NAMALWA (cell line): Measurements from ENCODE around the gene MYOZ3.

ENCODE experiments used
- DNase-seq: peaks from one replicate; pipeline ENCODE4 v3.0.0-alpha.2; 2015; ENCODE audit warnings: low spot score

The MYOZ3 gene

DNA sequence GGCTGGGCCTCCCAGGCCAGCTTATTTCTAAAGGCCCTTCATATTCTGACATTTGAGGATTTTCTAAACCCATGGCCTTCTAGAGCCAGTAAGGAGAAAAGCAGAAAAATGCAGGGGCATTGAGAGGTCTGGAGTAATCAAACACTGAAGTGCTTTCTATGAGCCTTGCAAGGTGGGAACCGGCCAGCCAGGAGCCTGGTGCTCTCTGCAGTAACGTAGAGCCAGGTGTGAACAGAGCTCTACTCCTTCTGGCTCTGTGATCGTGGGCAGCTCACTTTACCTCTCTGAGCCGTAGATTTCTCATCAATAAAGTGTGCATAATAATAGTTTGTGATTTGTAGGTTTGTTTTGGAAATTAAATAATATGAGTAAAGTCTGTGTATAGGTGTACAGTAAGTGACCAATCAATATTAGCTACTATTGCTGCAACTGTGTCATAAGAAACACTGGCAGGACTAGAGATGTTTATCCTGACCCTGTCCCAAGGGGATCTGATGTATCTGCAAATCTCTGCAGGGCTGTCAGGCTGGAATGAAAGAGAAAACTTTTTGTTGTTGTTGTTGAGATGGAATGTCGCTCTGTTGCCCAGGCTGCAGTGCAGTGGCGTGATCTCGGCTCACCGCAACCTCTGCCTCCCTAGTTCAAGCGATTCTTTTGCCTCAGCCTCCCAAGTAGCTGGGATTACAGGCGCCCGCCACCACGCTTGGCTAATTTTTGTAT, 17.9 kb upstream of the MYOZ3 start:
- no peak for DNase-seq

DNA sequence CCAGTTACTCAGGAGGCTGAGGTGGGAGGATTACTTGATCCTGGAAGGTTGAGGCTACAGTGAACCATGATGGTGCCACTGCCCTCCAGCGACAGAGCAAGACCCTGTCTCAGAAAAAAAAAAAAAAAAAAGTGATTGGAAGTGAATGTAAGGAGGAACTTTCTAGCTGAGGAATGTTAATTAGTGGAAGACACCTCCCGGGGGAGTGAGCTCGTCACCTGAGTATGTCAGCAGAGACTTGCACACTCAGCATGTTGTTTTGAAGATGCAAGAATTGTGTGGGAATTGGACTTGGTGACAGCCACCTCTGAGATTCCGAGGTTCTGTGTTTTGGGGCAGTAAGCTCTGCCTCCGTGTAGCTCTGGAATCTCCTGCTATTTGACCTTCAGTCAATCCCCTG, 17.0 kb upstream of the MYOZ3 start:
- no peak for DNase-seq

DNA sequence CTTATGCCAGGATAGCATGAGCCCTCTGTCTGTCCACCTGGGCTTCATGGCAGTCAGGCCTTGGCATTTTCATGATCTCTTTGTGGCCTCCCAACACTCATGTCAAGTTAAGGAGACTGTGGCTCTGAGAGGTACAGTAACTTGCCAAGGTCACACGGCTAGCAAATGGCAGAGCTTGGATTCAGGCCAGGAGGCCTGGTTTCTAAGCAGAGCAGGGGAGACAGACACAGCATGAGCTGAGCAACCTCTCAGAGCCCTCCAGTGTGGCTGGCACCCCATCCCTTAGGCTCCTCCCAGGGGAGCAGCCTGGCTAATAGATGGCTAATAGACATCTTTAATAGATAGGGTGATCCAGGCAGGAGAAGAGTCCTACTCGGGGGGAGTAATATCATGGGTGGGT, 16.5 kb upstream of the MYOZ3 start:
- DNase-seq: no peak

DNA sequence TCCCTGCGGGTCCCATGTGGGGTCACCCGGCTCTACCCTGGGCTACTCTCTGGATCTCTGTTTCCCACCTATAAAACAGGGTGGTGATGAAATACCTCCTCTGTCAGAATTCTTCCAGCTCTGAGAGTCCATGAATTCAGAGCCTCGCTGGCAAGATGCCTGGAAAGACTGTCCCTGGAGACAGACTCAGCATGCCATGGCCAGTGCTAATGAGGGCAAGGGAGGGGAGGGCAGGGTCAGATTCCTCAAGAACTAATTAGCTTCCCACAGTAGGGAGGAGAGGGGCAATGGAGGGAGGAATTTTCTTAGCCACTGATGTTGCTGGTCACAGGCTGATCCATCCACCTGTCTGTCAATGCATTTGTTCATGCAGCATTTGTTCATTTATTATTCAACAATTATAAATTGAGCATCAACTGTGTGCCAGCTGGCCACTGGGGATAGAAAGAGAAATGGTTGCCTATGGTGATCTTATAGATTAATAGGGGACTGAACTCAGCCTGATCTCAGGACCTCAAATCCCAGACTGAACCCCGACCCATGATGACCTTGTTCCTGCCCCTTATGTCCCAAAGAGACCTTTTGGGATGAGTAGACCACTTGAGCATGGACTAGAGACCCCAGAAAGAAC, 15.9 kb upstream of the MYOZ3 start:
- DNase-seq: no peak

DNA sequence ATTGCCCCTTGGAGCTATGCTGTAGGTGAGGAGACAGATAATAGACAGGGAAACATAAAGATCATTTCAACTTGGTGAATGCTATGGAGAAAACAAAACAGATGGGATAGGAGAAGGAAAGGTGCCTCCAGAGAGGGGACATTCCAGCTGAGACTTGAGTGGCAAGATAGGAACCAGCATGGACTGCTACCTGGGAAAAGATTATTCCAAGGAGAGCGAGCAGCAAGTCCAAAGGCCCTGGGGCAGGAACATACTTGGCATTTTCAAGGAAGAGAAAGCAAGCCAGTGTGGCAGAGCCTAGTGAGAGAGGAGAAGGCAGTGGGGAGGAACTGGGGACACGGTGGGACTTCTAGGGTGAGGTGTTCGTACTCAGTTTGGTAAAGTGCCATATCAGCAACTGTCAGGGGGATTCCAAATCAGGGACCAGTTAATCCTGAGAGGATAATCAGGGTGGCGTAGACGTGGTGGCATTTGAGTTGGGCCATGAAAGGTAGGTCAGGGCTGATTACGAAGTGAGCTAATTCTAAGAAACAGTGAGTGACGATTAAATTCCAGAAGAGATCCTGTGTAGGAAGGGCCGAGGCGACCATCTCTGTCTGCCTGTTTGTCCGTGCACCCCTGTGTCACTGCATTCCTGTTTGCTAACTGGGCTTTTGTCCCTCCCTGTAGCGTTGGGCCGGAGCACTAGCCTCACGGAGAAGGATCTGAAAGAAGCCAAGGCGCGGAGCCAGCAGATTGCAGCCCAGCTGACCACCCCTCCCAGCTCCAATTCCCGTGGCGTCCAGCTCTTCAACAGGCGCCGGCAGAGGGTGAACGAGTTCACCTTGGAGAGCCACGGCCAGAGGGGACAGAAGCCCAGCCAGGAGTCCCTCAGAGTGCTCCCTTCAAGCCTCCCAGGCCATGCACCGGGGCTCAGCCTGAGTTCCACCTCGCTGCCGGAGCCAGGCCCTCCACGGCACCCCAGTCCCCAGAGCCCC, 13.5 kb upstream of the MYOZ3 start:
- no peak for DNase-seq

DNA sequence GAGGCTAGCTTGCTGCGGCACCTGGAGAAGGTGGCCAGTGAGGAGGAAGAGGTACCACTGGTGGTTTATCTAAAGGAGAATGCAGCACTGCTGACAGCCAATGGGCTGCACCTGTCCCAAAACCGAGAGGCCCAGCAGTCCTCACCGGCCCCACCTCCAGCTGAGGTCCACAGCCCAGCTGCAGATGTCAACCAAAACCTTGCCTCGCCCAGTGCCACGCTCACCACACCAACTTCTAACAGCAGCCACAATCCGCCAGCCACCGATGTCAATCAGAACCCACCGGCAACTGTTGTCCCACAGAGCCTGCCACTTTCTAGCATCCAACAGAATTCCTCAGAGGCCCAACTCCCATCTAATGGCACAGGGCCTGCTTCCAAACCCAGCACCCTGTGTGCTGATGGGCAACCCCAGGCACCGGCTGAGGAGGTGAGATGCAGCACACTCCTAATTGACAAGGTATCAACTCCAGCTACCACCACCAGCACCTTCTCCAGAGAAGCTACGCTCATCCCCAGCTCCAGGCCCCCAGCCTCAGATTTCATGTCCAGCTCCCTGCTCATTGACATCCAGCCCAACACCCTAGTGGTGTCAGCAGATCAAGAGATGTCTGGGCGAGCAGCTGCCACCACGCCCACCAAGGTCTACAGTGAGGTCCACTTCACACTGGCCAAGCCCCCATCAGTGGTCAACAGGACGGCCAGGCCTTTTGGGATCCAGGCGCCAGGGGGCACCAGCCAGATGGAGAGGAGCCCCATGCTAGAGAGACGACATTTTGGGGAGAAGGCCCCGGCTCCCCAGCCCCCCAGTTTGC, 12.6 kb upstream of the MYOZ3 start:
- DNase-seq: no peak

DNA sequence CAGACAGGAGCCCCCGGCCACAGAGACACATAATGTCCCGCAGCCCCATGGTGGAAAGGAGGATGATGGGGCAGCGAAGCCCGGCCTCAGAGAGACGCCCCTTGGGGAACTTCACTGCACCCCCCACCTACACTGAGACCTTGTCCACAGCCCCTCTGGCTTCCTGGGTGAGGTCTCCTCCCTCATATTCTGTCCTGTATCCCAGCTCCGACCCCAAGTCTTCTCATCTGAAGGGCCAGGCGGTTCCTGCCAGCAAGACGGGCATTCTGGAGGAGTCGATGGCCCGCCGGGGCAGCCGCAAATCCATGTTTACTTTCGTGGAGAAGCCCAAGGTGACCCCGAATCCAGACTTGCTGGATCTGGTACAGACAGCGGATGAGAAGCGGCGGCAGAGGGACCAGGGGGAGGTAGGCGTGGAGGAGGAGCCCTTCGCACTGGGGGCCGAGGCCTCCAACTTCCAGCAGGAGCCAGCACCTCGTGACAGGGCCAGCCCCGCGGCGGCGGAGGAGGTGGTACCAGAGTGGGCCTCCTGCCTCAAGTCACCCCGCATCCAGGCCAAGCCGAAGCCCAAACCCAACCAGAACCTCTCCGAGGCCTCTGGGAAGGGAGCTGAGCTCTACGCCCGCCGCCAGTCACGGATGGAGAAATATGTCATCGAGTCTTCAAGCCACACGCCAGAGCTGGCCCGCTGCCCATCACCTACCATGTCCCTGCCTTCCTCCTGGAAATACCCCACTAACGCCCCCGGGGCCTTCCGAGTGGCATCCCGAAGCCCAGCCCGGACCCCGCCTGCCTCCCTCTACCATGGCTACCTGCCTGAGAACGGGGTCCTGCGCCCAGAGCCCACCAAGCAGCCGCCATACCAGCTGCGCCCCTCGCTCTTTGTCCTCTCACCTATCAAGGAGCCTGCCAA, 11.7 kb upstream of the MYOZ3 start:
- no peak for DNase-seq

DNA sequence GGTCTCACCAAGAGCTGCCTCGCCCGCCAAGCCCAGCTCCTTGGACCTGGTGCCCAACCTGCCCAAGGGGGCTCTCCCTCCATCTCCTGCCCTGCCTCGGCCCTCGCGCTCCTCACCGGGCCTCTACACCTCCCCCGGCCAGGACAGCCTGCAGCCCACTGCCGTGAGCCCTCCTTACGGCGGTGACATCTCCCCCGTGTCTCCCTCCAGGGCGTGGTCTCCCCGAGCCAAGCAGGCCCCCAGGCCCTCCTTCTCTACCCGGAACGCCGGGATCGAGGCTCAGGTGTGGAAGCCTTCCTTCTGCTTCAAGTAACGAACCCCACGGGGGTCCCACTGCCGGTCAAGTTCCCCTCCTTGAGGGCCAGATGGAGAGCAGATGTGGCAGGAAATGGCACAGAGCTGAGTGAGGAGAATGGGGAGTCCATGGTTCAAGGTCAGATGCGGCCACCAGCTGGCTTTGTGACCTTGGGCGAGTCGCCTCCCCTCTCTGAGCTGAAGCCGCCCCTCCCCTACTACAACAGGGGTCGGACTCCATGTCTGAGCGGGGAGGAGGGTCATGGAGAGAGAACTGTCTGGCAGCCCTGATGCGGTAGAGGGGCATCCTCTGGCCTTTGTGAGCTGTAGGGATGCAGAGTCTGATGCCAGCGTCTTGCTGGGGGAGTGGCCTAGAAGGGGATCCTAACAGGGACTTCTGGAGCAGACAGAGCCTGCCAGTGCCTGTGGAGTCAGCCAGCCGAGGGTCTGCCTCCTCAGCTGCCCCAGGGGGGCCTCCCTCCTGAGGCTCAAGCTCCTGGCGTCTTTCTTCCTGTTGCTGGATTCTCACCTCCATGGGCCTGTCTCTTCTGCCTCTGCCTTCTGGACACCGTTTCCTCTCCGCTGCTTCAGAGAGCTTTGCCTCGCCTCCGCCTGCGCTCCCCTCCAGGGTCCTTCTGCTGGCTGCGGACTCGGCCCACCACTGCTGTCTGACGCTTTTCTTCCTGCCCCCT, 10.7 kb upstream of the MYOZ3 start:
- DNase-seq: no peak

DNA sequence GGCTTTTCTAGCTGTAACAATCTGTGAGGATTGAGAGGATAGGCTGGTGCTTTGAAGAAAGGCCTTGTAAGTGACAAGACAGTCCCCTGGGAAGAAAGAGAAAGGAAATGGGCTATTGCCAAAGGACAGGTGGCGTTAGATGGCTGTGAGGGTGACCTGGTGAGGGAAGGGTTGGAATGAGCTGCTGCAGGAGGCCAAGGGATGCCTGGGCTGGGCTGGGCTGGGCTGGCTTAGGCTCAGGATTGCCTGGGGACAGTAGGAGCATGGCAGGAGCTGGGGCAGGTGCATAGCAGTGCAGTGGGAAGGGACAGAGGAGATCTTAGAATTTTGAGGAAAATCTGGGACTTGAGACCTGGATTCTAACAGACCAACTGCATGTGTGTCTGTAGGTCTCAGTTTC, 9.7 kb upstream of the MYOZ3 start:
- DNase-seq: no peak

DNA sequence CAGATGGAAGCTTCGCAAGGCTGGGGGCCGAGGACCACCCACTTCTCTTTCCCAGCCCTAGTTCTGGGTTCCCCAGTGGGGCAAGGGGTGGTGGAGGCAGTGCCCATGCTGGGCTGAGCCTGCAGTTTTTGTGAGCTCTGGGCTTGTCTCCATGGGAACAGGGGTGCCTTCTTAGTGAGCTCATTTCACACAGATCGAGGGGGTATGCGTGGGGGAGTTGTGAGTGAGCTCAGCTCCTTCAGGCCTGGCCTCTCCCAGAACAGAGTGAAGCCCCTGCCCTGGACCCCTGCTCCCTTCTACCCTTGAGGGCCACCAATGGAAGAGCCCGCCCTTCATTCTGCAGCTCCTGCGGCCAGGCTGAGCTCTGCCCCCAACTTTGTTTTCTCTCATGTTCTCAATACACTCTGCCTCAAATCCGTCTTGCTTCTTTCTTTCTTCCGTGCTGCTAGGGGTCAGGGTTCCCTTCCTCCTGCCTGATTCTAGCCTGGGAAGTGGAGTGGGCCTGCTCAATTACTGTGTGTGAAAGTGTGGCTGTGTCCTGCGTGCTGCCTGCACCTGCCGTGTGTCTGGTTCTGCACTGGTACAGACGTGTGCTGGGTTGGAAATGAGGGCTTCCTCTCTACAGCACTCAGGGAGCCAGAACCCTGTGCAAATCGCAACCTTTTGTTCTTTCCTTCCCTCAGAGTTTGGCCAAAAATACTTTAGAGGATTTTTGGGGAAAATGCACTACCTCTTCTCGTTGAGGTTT, 9.0 kb upstream of the MYOZ3 start:
- DNase-seq: no peak

DNA sequence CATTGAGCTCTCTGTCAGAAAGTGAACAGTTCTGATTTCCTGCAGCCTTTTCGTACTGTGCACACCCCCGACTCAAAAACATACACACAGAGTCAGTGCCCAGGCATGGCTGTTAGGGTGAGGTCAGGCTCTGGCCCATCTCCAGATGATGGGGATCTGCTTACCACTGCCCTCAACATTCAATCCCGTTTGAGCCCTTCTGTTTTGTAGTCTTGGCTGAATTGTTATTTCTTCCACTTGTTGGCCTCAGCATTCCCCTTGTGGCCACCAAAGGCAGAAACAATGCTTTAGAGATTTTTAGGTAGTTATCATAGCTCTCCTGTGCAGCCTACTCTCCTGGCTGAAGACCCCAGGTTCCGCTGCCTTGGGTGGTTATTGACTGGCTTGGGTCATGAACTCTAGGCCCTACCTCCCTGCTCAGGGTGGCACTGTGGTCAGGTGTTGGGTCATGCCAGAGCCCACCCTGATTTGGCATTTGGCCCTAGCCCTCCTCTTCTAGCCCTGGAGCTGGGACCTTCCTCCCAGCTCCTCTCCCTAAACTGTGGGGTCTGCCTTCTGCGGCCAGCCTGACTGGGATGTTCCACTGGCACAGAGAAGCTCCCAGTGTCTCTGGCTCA, 7.8 kb upstream of the MYOZ3 start:
- DNase-seq: no peak

DNA sequence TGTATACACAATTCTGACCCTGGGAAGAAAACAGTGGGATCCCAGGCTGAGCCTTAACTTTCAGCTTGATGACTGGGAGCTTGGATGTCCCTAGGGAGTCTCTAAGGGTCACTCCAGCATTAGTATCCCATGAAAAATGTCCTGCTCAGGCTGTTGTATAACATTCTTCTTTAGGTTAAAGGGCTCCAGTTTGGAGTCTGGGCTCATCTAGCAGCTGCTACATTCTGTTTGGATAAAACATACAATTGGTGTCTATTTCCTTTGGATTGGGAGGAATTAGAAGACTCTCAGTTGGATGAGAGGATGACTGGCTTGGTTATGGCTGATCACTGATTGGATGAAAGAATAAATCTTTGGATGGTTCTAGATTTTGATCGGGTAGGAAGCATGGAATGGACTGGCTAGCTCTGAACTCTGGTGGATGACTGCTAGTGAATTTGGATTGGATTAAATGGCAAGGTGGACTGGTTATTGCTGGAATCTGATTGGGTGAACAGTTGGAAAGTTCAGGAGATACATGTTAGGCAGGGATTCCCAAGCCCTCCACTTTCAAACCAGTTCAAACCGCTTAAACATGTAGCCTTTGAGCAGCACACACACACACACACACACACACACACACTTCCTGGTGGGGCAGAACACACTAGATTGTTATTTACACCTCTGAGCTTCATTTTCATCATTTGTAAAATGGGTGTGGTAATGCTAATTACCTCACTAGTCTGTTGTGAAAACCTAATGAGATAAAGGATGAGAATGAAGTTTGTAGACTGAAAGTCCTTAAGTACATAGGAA, 7.1 kb upstream of the MYOZ3 start:
- no peak for DNase-seq

DNA sequence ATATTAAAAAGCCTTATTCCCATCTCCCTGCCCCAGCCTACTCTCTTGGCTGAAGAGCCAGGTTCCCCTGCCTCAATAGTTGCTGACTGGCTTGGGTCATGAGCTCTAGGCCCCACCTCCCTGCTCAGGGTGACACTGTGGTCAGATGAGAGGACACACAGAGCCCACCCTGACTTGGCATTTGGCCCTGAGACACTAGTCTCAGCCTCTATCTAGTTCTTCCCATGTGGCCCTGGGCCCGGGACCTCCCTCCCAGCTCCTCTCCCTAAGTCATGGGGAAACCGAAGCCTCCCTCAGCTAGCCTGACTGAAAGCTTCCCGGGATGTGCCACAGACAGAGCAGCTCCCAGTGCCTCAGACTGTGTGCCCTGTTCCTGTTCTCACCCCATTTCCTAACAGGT, 5.8 kb upstream of the MYOZ3 start:
- no peak for DNase-seq

DNA sequence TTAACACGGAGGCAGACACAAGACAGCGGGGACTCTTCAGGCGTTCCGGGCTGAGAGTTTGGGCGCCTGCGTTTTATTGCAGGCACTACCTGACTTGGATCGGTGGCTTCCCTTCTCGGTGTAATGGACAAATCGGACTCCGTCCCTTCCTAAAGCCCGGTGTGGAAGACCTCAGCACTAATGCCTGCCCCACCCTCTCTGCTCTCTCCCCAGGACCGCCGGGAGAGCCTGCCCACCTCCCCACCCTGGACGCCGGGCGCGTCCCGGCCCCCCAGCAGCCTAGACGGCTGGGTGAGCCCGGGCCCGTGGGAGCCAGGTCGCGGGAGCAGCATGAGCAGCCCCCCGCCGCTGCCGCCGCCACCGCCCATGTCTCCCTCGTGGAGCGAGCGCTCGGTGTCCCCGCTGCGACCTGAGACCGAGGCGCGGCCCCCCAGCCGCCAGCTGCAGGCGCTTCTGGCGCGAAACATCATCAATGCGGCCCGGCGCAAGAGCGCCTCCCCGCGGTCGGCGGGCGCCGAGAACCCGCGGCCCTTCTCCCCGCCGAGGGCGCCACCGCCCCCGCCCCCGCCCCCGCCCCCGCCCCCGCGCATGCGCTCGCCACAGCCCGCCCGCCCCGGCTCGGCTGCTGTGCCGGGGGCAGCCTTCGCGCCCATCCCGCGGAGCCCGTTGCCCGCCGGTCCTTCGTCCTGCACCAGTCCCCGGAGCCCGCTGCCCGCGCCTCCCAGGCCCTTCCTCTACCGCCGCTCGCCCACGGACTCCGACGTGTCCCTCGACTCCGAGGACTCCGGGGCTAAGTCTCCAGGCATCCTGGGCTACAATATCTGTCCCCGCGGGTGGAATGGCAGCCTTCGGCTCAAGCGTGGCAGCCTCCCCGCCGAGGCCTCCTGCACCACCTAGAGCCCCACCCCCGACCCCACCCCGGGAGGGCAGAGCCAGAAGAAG, 4.6 kb upstream of the MYOZ3 start:
- peak; percentile 80 for DNase-seq

DNA sequence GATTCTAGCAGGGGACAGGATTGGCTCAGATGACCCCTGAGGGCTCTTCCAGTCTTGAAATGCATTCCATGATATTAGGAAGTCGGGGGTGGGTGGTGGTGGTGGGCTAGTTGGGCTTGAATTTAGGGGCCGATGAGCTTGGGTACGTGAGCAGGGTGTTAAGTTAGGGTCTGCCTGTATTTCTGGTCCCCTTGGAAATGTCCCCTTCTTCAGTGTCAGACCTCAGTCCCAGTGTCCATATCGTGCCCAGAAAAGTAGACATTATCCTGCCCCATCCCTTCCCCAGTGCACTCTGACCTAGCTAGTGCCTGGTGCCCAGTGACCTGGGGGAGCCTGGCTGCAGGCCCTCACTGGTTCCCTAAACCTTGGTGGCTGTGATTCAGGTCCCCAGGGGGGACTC, 2.9 kb upstream of the MYOZ3 start:
- DNase-seq: no peak

DNA sequence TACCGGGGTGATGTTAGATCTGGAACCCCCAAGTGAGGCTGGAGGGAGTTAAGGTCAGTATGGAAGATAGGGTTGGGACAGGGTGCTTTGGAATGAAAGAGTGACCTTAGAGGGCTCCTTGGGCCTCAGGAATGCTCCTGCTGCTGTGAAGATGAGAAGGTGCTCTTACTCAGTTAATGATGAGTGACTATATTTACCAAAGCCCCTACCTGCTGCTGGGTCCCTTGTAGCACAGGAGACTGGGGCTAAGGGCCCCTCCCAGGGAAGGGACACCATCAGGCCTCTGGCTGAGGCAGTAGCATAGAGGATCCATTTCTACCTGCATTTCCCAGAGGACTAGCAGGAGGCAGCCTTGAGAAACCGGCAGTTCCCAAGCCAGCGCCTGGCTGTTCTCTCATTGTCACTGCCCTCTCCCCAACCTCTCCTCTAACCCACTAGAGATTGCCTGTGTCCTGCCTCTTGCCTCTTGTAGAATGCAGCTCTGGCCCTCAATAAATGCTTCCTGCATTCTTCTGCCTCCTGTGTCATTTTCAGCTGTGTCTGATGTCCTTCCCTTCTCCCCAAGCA, 2.3 kb upstream of the MYOZ3 start:
- no peak for DNase-seq
